Inflammatory macrophage (primary cell): ENCODE results near the gene C9orf153.
"Not testable (repeated sequence)": the region's sequence is repeated elsewhere in the genome, so short reads cannot be mapped to it uniquely, and the experiment has no call there.

Experiments used
- DNase-seq, 2 donors: peaks; one replicate each; pipeline ENCODE4 v3.0.0-alpha.2; 2020 to 2022
- total RNA-seq, 18 experiments: gene quantifications; one replicate each; lab custom pipeline; 2026; ENCODE audit warnings: mixed read lengths in 6 of 18, inconsistent platforms in 2 of 18; lab: John Stamatoyannopoulos, UW

C9orf153 gene
- 0 to 0.32 (median 0.06) reads per million in 18 experiments for total RNA-seq

- DNase-seq: no peak
These were observed at the start of gene C9orf153 for GRCh38 chr9:86259557-86259956. C9orf153 (minus strand) TSS chr9:86259657; CDS start chr9:86229603, 30,054 bp downstream.

DNA sequence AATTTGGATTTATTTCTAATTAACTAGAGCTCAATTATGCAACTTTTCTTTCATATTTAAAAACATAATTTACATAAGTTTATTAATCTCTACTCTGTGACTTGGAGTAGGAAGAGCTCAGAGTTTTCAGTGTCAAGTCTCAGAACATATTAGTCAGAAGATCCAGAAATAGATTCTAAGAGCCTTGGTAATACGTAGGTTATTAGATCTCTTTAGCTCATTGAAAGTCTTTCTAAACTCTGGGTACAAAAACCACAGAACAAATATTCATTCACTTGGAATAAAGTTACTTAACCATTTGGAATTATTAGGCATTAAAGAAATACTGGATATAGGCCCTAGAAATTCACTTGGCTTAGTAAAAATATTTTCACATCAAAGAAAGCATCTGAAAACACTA is 49.2 kb upstream of the C9orf153 start:
- DNase-seq: no peak

DNA sequence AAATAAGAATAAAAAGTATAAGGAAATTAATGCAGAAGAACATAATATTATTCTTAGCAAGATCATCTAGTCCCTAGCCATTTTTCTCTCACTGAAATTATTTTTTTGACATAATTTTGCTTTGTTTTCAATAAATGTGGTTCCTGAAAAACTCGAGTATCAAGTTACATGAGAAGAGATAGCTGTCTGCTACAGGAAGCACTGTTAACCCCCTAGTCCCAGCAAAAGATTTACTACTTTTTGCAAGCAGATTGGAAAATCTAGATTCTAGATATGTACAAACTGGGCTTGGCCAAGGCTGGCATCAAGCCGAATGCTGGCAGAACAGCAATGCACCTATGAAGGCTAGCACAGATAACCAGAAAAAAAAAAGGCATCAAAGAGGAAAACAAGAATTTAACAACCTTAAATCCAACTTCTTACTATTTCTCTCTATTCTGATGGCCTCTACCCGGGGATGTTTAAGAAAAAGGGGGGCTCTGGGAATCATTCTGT is 44.8 kb upstream of the C9orf153 start:
- DNase-seq: no peak

DNA sequence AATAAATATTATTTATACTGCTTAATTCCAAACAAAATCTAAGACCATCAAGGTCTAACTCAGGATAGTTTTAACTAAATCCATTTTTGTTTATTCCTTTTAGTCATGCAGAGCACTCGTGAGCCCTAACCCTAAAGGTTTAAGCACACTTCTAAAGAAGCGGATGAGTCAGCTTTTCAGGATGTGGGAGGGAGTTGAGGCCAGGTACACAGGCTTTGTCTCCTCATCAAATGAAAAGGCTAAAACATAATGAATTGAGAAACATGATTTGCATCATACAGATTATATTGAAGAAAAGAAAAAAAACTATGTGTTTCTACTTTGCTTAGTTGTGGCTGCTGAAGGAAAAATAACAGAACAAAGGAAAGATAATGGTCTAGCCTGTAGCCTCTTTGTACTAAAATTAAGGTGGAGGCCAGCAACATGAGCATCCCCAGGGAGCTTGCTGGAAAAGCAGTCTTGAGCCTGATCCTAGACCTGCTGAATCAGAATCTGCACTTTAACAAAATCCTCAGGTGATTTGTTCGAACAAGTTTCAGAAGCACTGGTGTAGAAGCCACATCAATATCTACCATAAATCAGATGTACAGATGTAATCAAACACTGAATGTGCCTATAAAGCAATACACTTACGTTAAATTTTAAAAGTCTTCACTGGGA is 44.0 kb upstream of the C9orf153 start:
- no peak for DNase-seq

GRCh38 chr9:86301686-86302085 is 42.2 kb upstream of the C9orf153 start:
- DNase-seq: no peak

- no peak for DNase-seq
These were observed 41.2 kb upstream of the C9orf153 start for GRCh38 chr9:86300701-86301100.

DNA sequence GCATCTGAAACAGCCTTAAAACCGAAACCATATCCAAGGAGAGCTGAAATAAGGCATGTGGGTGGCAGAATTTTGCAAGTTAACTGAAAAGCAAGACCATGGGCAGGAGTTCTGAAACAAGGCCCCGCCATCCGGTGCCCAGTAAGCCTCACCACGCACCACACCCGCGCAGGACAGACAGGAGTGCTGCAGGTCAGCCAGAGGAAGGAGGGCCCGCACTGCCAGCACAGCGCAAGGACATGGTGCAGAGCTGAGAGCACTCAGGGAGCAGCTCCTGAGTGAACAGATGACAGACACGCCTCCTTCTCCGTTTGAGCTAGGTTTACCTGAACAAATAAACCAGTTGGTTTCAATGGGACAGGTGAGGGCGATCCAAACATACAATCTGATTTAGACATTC is 39.4 kb upstream of the C9orf153 start:
- DNase-seq: no peak

DNA sequence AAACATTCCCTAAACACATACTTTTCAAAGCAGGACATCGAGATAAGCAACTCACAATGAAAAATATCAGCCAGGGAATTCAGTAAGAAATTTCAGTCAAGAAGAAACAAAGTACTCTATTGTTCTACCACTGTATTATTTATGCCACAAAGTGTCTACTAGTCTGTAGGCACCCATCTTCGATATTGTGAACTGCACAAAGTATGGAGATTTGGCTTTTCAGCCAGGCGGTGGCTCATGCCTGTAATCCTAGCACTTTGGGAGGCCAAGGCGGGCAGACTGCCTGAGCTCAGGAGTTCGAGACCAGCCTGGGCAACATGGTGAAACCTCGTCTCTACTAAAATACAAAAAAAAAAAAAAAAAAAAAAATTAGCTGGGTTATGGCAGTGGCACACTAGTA is 30.9 kb upstream of the C9orf153 start:
- DNase-seq: not testable (repeated sequence)

DNA sequence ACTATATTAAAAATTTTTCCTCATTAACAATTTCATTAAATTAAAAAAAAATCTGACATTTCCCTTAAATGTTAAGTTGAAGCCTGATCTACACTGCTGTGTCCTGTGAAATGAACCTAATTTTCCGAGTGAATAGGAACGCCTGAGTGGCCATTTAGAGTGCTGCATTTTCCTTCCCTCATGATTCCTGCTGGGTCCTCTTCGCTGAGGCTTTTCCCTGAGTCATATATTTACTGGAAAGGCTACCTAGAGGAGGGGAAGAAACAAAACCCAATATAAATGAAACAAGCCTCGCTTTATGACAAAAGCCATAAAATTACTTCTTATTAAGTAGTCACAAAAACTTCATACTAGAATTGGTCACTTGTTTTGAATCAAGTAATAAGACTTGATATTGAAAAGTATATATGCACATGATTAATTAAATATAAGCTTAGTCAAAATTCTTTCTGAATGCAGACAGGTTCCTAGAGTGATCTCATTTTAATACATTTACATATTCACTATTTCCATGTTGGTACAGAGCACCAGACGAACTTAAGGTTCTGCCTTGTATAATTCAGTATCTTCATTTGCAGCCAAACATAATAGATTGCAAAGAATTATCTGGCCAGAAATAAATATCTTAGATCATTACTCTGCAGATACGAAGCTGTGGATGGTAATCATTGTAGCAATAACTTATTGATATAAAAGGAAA is 29.2 kb upstream of the C9orf153 start:
- DNase-seq: no peak

DNA sequence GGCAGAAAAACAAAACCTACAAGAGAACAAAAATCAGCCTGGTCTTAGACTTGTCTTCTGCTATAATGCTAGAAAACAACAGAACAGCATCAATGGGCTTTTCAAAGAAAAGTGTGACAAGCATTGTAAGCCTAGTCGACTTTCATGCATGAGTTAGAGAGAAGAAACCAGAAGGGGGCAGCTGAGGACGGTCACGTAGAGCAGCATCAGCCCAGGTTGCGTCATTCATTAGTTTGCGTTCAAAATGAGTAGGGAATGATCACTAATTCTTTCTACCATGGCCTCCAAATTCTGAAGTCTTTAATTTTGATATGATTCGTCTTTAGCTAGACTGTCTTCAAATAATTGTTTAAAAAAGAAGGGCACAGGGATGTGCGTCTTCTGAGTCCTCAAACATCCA is 27.6 kb upstream of the C9orf153 start:
- DNase-seq: peak; percentile 22 to 30

DNA sequence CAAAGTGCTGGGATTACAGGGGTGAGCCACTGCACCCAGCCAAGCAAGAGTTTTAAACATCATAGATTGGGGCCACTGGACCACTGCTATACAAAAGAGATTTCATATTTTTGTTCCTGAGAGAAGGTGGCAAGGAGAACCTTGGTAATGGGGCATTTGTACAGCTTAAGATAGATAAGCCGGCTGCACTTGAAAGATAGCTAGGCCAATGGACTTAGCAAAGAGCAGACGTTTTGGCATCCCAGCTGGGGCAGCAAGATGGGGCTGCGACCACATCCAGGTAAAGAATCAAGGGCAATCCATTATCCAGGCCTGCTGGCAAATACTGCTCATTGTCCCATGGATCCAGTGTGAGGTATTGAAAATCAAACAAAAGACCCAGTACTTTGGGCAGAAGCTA is 26.8 kb upstream of the C9orf153 start:
- DNase-seq: no peak

- DNase-seq: peak; percentile 62 to 69
These were observed 25.8 kb upstream of the C9orf153 start for GRCh38 chr9:86285261-86285660.

GRCh38 chr9:86282979-86283535 is 23.6 kb upstream of the C9orf153 start:
- DNase-seq: peak; percentile 50 to 64

GRCh38 chr9:86282077-86282978 is 22.9 kb upstream of the C9orf153 start, which contains the start of gene ISCA1:
ISCA1 (minus strand) TSS chr9:86282538; CDS start chr9:86282458, 80 bp downstream.
- DNase-seq: peak; percentile 92 to 95

DNA sequence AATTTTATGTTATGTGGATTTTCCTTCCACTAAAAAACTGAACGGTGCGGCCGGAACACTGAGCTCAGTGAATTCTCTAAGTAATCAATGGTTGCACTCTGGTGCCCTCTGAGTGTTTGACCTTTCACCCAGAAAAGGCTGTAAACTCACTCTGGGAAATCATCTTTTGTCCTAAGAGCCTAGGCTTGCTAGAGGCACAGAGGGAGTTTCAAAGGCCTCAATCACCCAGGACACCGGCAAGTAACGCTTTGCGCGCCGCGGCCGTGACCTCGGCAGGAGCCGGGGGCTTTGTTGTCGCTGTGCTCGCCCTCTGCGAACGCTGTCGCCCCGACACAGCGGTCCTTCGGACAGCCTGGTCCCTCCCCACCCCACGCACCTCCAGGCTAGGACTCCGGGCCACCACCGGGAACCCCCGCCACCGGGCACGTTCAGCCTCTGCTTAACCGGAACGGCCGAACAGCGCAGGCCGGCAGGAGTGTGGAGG is 22.2 kb upstream of the C9orf153 start:
- no peak for DNase-seq

DNA sequence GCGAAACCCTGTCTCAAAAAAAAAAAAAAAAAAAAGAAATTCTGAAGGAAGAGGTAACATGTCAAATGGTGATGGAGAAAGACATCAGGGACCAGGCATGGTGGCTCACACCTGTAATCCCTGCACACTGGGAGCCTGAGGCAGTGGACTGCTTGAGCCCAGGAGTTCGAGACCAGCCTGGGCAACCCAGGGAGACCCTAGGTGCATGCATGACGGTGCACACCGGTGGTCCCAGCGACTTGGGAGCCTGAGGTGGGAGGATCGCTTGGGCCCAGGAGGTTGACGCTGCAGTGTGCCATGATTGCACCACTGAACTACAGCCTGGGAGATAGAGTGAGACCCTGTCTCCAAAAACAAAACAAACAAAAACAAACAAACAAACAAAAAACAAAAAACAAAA is 21.1 kb upstream of the C9orf153 start:
- DNase-seq: no peak

DNA sequence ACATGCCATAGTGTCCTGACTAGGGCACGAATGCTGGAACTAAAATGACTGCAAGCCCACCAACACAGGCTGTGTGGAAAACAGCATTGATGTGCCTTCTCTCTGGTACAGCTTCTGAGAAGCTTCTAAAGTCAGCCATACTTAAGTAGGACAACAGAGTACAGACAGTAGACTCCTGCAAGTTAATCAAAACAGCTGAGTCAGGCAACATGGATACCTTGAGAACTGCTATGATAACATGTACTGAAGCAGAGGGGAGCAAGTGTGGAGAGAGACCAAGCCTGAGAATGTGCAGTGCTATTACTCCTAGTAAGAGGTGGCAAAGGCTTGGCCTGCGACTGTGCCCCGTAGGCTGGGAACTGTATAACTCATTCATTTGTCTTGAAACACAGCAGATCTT is 20.4 kb upstream of the C9orf153 start:
- DNase-seq: no peak

DNA sequence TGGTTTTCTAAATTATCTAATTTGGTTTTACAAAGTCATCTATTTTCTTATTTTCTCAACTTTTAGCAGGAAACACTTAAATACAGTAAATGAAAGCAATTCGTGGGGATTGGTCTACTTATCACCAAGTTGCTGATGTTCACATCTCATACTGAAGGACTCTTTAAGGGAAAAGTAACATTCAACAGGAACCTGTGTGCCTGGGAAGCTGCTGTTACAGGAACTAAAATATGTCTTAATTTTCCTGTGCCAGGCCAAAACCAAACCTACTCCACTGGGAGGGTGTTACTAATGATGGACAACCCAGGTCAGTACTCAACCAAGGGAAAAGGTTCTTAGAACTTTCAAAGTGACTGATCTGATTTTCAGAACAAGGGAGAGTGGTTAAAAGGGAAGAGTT is 17.6 kb upstream of the C9orf153 start:
- no peak for DNase-seq

GRCh38 chr9:86275962-86276361 is 16.5 kb upstream of the C9orf153 start:
- no peak for DNase-seq

DNA sequence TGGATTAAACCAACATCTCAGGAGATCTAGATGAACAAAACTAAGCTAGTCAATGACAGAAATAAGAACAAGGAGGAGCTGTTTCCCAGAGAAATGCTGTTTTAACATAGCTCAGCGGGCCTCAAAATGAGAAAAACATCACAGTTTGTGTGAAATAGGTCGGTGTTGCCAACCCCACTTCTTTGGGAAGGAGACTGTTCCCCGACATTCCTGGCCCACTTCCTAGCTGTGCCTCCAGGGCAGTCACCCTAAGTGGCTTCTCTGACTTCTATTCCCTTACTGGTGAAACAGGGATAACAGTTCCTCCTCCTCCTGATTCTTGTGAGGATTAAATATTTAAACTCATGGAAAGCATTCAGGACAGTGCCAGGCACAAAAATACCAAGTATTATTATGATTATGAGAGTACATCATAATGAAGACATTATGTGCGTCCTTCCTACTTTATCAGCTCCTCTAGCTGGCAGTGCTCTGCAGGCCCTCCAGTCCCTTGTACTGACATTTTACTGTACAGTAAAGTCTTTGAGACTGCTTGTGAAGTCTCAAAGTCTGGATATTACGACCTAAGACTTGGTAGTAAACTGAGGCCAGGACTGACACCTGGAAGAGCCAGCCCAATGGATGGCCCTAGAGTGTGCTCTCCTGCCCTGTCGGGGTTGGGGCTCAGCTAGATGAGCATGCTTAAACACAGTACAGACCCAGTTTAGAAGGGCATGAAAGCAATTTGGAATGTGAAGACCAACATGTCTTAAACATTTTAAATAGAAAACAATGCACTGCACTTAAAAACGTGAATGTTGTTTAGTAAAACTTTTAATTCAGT is 15.6 kb upstream of the C9orf153 start:
- no peak for DNase-seq

DNA sequence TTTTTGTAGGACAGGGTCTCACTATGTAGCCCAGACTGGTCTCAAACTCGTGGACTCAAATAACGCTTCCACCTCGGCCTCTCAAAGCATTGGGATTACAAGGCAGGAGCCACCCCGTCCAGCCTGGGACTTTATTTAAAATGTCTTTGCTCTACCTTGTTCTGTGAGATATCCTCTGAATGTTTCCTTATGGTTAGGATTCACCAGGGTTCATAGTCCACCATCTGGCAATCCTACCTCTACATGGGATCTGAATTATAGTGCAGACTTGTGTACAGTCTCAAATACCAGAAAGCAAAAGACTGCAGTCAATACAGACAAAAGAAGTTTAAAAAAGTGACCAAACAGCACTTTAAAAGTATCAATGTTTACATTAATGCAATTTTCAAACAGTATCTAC is 12.8 kb upstream of the C9orf153 start:
- no peak for DNase-seq

GRCh38 chr9:86263876-86264275 is 4.4 kb upstream of the C9orf153 start:
- no peak for DNase-seq
